Activated CD4-positive, alpha-beta T cell treated with anti-CD3 and anti-CD28 coated beads, Interleukin-2, amount 50 U/mL, for 48 hours (primary cell): Measurements from ENCODE around the gene CCDC192.
A peak's percentile ranks its signal among the peaks of the same experiment; 100 is the strongest.
"Not testable (repeated sequence)": the region's sequence is repeated elsewhere in the genome, so short reads cannot be mapped to it uniquely, and the experiment has no call there.

Experiments
- DNase-seq, 2 experiments: peaks; one replicate each; pipeline ENCODE4 v3.0.0-alpha.2; 2020

CCDC192 gene

DNA sequence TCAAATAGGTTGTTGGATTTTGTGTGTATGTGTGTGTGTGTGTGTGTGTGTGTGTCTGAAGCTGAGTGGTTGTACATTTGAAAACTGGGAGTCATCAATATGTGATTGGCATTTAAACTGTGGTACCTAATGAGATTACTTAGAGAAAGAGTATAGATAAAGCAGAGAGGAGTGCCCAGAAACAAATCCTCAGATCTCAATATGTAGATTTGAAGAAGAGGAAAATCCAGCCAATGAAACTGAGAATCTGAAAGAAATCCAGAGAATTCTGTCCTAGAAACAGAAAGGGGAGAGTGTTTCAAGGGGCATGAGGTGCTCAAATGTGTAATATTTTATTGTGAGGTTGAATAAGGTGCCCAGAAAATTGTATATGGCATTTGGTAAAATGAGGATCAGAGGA lies 66.2 kb downstream of the CCDC192 start:
- DNase-seq, result no peak

DNA sequence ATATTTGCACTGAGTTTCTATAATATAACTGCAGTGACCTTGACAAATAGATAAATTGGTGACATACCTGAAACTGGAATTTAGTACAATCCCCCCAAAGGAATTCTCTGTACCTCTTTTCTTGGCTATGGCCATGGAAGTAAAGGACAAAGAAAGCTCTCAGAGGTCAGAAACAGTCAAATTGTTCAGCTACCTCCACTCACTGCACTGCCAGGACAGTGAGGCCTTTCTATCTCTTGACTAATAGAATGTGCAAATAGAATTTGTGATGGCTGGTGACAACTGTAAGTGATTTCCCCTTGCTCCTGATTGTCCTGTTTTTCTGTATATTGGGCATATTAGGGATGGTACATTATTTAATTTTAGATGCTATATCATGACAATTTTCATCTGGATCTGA lies 67.1 kb downstream of the CCDC192 start:
- DNase-seq, result no peak

DNA sequence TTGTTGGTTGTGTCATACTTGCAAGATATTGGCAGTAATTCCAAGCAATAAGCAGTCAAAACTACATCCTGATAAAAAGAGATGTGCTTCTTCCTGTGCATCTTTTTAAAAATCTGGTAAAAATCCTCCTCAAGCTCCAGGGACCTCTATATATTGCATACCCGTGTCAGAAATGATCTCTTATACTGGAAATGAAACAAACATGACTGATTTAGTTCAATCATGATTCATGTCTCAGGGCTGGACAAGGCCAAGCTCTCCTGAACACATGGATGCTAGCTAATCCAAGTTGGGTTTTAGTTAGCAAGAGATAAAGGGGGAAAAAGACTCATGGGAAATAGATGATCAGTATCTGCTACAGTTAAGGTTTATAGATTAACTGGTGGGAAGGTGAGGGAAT lies 69.3 kb downstream of the CCDC192 start:
- DNase-seq, result no peak

DNA sequence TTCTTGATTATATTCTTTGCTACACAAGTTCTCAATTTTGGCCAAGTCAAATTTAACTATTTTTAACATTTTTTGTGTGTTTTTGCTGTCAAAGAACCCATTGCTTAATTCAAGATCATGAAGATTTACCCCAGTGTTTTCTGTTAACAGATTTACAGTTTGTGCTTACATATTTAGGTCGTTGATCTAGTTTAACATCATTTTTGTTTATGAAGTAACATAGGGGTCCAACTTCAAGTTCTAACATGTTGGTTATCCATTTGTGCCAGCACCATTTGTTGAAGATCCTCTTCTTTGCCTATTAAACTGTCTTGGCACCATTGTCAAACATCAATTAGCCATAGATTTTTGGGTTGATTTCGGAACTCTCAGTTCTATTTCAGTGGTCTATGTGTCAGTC lies 71.0 kb downstream of the CCDC192 start:
- no peak for DNase-seq

DNA sequence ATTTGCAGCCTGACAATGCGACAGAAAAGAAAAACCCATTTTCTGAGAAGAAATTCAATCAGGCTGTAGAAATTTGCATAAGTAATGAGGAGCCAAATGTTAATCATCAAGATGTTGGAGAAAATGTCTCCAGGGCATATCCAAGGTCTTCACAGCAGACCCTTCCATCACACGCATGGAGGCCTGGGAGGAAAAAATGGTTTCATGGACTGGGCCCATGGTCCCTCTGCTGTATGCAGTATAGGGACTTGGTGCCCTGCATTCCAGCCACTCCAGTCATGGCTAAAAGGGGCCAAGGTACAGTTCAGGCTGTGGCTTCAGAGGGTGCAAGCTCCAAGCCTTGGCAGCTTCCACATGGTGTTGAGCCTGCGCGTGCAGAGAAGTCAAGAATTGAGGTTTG lies 73.3 kb downstream of the CCDC192 start:
- no peak for DNase-seq

DNA sequence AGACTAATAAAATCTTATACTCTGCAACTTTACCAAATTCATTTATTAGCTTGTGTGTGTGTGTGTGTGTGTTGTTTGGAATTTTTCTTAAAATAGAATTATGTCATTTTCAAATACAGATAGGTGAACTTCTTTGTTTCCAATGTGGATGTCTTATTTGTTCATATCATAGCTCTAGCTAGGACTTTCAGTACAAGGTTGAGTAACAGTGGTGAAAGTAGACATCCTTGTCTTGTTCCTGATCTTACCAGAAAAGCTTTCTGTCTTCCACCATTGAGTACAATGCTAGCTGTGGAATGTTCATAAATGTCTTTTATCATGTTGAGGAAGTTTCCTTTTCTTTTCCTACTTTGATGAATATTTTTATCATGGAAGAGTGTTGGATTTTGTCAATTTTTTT lies 74.8 kb downstream of the CCDC192 start:
- no peak for DNase-seq

DNA sequence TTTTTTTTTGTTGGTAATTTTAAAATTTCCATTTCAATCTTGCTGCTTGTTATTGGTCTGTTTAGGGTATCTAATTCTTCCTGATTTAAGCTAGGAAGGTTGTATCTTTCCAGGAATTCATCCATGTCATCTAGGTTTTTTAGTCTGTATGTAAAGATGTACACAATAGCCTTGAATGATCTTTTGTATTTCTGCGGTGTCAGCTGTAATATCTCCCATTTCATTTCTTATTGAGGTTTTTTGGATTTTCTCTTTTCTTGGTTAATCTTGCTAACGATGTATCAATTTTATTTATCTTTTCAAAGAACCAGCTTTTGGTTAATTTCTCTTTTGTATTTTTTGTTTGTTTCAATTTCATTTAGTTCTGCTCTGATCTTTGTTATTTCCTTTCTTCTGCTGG lies 79.3 kb downstream of the CCDC192 start:
- not testable (repeated sequence) for DNase-seq

DNA sequence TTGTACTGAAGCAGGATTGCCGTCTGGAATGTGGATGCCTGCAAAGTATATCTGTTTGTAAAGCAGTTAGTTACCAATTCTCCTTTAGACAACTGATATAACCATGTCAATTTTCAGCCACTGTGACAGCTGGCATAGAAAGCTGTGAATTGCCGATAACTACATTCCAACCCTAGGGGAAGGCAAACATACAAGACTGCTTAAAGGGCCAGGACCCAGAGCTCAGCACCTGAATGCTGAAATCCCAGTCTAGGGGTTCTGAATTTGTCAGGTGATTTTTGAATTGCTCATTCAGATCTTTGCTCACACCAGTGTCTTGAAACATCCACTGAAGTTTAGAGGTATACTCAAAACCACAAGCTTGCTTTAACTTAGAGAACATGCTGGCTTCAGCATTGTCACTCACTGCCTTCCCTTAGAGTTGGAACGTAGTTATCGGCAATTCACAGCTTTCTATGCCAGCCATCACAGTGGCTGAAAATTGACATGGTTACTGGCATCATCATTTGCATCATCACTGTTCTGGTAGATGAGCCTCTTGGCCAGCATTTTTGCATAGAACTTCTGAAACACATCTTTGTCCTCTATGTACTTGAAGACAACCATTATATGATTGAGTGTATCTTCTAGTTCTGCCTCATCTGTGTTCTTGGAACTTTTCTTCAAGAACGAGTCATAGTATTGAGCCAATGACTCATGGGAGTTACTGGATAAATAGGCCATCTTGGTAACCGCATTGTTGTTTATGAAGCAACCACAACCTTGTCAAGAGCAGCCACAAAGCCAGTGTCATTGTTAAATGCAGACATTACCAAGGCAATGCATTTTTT lies 82.1 kb downstream of the CCDC192 start:
- DNase-seq, result peak; percentile 3 to 10

DNA sequence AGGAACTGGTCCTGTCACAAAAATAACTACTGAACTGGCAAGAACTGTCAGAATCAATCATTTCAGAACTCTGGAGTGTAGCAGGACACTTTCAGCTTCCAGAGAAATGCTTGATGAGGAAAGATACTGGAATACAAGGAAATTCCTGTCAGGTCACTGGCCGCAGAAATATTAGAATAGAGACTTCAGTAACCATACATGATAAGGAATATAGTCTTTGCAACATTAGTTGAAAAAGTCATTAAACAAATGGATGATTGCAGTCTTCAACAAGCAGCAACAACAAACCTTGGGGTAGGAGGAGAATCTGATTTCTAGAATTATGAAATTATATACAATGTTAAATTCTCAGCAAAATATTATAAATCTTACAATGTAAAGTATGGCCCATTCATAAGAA lies 88.2 kb downstream of the CCDC192 start:
- no peak for DNase-seq

DNA sequence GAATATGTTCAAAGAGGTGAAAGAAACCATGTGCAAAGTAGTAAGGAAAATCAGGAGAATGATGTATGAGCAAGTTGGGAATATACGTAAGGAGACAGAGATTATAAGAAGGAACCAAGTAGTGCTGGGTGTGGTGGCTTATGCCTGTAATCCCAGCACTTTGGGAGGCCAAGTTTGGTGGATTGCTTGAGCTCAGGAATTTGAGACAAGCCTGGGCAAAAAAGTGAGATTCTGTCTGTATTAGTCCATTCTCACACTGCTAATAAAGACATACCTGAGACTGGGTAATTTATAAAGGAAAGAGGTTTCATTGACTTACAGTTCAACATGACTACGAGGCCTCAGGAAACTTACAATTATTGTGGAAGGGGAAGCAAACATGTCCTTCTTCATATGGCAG lies 88.7 kb downstream of the CCDC192 start:
- not testable (repeated sequence) for DNase-seq

DNA sequence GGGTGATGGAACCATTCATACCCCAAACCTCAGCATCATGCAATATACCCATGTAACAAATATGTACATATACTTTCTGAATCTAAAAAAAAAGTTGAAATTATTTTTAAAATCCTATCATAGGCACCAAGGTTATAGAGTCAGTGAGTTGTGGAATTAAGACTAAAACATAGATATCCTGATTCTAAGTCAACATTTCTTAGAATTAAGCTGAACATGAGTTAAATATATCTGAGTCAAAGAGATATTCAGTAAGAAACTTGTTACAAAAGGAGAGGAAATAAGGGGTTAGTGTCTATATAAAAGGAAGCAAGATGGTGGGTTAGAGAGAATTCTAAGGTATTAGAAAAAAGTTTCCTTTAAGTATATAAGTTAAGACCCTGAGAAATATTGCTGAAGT lies 89.9 kb downstream of the CCDC192 start:
- DNase-seq, result no peak

DNA sequence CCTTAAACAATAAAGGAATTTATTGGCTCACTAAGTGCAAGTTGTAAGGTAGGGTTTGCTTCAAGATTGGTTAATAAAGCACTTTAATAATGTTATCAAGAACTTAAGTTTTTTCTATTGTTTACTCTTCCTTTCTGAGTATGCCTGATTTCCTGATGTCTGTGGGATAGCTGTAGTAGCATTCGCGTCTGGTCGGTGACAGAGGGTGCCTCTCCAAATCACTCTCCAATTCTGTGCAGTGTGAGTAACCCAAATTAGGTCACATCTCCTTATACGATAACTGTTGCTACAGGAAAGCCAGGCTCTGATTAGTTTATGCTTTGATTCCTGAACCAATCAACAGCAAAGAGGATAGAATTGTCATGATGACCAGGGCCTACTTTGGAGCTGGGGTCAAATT lies 90.7 kb downstream of the CCDC192 start:
- DNase-seq, result no peak

DNA sequence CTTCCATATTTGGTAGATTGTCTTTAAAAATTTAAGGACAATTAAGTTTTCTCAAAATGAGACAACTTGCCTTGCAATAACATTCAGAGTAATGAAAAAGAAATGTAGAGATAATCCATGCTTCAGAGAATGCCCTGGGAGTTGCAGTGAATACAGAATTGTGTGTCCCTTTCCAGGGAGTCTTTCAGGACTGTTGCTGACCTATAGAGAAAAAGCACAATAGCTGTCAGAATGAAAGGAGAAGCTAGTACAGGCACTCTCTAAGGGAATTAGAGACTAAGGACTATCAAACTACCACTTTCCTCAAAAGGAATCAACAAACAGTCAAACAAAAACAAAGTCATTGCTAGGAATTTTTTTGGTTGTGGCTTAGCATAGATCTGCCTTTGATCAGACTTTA lies 93.0 kb downstream of the CCDC192 start:
- no peak for DNase-seq

DNA sequence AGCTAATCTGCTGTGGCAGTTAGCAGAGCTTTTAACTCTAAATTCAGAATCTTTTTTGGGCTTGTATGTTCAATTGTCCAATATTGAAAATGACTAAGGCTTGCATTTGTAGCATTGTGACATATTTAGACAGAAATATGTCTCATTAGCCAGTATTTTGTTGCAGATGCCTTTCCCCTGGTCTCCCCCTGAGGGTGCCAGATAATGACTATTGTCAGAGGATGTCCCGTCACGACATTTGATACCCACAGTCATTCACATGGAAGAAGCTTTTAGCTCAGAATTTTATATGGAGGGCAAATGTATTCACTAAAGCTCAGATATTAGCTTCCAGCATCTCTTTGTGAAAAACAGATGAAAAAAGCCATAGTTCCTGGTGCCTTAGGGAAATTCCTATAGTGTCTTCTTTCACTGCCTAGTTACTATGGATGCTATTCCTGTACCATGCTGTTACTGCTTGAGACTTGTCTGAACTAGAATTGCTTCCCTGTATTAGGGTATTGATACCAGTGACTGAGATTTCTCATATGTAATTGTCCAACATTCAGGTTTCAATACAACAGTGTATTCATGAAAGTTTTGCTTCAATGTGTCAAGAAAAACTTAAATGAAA lies 96.2 kb downstream of the CCDC192 start:
- DNase-seq, result no peak

DNA sequence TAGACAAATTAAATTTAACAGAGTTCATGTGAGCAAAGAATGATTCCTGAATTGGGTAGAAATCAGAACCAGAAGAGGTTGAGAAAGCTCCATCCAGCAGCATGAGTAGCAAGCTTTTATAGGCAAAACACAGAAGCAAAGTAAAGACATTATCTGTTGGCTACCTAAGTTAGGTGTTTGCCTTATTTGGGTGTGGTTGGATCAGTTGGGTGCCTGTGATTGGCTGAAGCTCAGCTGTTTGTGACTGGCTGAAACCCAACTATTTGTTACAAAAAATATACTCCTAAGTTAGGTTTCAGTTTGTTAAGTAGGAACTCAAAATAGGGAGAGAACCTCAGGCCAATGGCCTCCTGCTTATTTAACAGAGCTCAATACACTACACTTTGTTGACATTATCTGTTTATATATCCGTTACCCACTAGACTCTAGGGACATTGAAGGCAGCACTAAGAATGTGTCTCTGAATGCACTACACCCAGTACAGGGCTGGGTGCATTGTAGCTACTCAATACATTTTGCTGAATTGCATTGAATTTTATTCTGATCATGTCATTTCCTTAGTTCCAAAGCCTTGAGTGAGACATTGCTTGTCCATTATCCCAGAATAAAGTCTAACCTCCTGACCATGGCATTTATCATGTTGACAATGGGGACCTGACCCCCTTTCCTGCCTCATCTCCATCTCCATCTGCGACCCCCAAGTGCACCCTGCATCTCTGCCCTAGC lies 98.7 kb downstream of the CCDC192 start:
- DNase-seq, result no peak

DNA sequence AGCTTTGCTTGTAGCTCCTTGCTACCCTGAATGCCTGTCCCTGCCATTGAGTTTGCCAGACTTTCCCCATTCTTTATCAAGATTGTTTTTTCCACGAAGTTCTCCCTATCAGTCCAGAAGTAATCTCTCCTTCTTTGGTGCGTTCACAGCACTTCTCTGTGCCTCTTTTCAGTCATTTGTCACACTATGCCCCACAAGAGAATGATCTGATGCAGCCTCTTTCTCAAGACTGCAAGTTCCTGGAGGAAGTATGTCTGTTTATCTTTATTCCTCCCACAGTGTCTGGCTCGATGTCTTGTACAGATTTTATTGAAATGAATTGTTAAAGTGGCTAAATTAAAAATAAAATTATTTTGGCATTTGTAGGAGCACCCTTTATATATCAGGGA lies 99.3 kb downstream of the CCDC192 start:
- DNase-seq, result no peak

DNA sequence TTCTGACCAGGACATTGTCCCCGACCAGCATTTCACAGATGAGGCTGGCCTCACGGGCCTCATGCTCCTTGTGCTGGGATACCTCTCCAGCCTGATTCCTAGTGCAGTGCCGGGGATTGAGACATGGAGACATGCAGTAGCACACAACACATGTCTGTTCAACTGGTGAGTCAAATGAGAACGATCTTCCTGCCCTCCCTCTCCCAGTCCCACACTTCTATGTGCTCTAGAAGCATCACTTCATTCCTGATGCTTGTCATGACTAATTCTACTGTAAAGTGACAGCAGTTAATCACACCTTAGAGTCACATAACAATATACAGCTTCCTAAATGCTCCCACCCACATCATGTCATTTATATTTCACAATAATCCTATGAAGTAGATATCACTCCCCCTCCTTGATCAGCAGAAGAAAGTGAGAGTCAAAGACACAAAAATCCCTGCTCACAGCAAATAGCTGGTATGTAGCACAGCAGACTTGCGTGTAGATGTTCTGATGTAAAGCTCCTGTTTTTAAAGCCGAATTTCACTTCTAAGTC lies 101.8 kb downstream of the CCDC192 start:
- no peak for DNase-seq

DNA sequence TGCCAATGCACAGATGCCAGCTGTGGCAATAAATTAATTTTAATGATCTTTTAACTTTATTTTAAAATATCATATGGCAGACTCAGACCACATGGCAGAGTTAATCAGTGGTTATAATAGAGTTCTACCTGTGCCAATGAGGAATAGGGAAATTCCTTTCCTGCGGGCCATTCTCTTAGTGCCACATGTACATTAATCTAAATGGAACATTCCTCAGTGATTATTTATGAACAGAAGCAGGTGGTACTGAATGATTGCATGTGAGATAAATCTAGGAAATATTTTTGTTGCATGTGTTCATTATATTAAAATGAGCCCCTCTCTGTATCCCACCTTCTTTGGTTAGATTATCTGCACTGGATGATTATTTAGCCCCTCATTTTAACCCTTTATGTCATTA lies 102.3 kb downstream of the CCDC192 start:
- DNase-seq, result no peak

DNA sequence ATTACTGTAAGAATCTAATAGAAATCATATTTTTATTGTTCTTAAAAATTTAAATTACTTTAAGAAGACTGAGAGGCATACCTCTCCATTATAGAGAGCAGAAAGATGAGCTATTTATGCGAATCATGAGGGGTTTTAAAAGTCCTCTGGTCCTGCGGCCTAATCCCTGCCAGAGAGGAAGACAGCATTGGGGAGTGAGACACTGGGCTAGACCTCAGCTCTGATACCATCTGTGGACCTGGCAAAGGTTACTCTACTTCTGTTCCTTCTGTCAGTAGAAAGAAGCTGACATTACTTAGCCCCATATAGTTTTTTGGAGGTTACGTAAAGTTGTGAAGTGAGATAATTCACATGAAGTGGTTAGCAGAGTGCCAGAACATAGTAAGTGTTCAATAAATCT lies 103.6 kb downstream of the CCDC192 start:
- no peak for DNase-seq

DNA sequence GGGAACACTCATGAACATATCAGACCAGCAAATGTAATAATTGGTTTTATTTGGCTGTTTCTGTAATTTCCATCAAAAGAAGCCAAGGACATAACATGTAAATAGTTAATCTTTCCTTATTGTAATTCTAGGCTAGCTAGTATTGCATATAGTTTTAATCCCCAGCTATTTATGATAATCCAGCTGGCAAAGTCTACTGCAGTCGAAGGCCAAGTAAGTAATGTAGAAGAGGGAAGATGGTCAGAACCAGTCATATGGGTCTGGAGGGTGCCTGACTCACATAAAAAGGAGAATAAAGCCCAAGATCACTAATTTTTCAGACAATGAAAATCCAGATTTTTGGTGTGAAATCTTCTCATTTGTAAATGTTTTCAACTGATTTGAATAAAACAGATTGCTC lies 106.3 kb downstream of the CCDC192 start:
- DNase-seq, result no peak

DNA sequence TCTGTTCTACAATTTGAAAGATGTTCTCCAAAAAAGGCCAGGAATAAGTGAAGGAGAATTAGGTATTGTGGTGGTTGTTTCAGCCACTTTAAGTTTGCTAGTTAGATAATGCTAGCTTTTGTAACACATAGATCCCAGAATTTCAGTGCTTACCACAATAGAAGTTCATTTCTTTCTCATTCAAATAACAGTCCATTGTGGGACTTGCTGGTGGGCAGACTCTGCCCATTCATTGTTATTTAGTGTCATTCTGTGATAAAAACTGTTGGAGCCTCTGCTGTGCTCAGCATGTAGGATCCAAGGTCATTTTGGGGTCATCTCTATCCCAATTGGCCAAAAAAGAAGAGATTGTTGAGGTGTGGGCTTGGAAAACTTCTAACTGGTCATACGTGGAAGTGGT lies 106.8 kb downstream of the CCDC192 start:
- no peak for DNase-seq

DNA sequence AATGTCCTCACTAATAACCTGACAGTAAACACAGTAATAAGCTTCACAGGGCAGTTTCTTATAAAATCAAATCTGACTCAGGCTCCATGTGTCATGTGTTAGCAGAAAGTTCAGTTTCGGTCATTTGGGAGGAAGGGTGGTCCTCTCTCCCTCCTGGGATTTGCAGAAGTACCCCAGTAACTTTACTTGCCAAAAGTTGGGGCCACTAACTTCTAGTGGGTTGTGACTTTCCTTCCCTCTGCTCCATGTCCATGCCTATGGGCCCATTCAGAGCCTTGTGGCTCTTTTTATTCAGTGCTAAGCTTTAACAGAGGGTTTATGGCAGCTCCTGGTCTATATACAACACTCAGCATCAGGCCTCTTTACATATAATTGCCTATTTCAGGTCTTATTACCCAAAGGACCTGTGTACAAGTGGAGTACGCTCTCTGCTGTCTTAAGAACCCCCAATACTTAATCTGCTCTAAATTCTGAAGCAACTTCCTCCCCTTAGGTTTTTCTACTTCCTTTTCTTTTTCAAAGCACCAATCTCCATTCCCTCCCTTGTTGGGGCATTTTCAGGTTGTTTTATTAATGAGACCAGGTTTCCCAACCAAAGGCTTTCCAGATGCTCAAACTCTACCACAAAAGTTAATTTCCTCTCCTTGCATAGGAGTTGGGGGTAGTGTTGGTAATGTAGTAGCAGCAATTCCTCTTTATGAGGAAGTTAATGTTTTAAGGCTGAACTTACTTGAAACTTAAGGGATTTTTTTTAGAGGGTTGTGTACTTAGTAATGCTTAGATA lies 107.7 kb downstream of the CCDC192 start:
- DNase-seq, result no peak

DNA sequence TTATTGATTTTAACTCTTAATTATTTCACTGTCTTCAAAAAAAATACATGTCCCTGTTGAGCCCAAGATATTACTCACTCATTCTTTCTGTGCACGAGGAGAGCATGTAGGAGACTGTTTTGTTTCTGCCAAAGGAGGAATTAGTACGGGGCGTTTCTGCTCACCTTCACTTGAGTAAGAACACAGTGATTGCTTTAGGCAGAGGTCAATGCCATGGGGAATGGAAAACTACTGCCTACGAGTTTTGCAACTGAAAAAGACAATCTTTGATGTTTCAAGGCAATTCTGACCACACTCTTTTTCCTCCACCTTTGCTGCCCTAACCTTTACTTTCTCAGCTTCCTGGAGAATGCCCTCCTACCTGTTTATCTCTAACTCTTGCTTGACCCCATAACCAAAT lies 109.4 kb downstream of the CCDC192 start:
- no peak for DNase-seq
